Endothelial cell of umbilical vein (primary cell): Measurements from ENCODE around the gene DPH2. TPM values are rescaled to one million over a fixed set of nuclear protein-coding genes. Genes with fewer than 3 reads are reported as not detected.

Source experiments
- BruUV-seq: library from RNA; stranded (reverse); fragments of 400-500 nt; replicated peaks from 2 replicates; lab custom pipeline; 2021; lab: Mats Ljungman, UMichigan
- CTCF ChIA-PET: fragments of 300-600, 350-600 bp; sonication (Branson Sonifier 250); formaldehyde crosslinking; loops from one replicate; lab custom pipeline; 2021; ENCODE audit warnings: antibody characterized with exemption, inconsistent platforms; lab: Charles Lee
- POLR2A ChIA-PET: fragments of 300-600, 350-600 bp; sonication (Branson Sonifier 250); formaldehyde crosslinking; loops from one replicate; lab custom pipeline; 2021; ENCODE audit warnings: antibody characterized with exemption, inconsistent platforms; lab: Charles Lee
- DNase-seq: peaks from one replicate; pipeline ENCODE4 v3.0.0-alpha.2; 2011; ENCODE audit warnings: low read depth, low spot score
- FAIRE-seq: peaks from 2 replicates; lab custom pipeline; 2011; peaks lifted over from hg19 to GRCh38; lab: Jason Lieb, UNC
- H2AFZ ChIP-seq: 2 replicates; pipeline ENCODE4 v1.6.0; 2012; ENCODE audit warnings: low read depth, low read length, control low read depth, inconsistent platforms
- H3K27ac ChIP-seq: 2 replicates; pipeline ENCODE4 v1.5.1; 2011; ENCODE audit warnings: low read depth, mild to moderate bottlenecking, control low read depth, low read length, moderate library complexity; ENCODE audit not compliant: insufficient read depth
- H3K27me3 ChIP-seq, 2 experiments: 2 replicates each; pipeline versions ENCODE4 v1.6.0 to v1.6.1; 2011; ENCODE audit warnings: low read length in 2 of 2, mixed read lengths in 1 of 2; ENCODE audit not compliant: control insufficient read depth in 2 of 2, insufficient read depth in 2 of 2
- H3K36me3 ChIP-seq, 2 experiments: 2 replicates in 1 of 2; 3 replicates in 1 of 2; pipeline ENCODE4 v1.5.1; 2011; ENCODE audit warnings: low read length in 2 of 2, mild to moderate bottlenecking in 1 of 2, moderate library complexity in 1 of 2; ENCODE audit not compliant: control insufficient read depth in 2 of 2, insufficient read depth in 2 of 2; ENCODE audit errors: extremely low read depth in 1 of 2
- H3K4me1 ChIP-seq: 3 replicates; pipeline ENCODE4 v1.5.1; 2011; ENCODE audit warnings: mild to moderate bottlenecking, low read length; ENCODE audit not compliant: control insufficient read depth, insufficient read depth; ENCODE audit errors: extremely low read depth
- H3K4me2 ChIP-seq: 2 replicates; pipeline ENCODE4 v1.6.1; 2011; ENCODE audit warnings: low read length, control low read depth, mixed read lengths; ENCODE audit not compliant: insufficient read depth
- H3K4me3 ChIP-seq, 3 experiments: fragments of 200-600 bp in 1 of 3; sonication (generic), shearing (Covaris generic) in 1 of 3; replicated peaks in 1 of 3; 2 replicates each; pipeline ENCODE4 v1.5.1; 2011 to 2016; ENCODE audit warnings: control low read depth in 3 of 3, low read length in 3 of 3, mild to moderate bottlenecking in 2 of 3, inconsistent platforms in 1 of 3, low read depth in 1 of 3, moderate library complexity in 1 of 3; ENCODE audit not compliant: insufficient read depth in 1 of 3
- H3K79me2 ChIP-seq: 2 replicates; pipeline ENCODE4 v1.6.0; 2012; ENCODE audit warnings: low read length, inconsistent platforms; ENCODE audit not compliant: control insufficient read depth, insufficient read depth
- H3K9ac ChIP-seq: replicated peaks from 2 replicates; pipeline ENCODE3; 2011; ENCODE audit warnings: low read length, control low read depth; ENCODE audit not compliant: insufficient read depth; ENCODE audit errors: extremely low read depth
- H3K9me1 ChIP-seq: replicated peaks from 3 replicates; pipeline ENCODE4 v1.6.0; 2011; ENCODE audit warnings: mild to moderate bottlenecking, low read length; ENCODE audit not compliant: control insufficient read depth, insufficient read depth; ENCODE audit errors: extremely low read depth
- H3K9me3 ChIP-seq: replicated peaks from 2 replicates; pipeline ENCODE4 v1.5.1; 2012; ENCODE audit warnings: low read length, inconsistent platforms; ENCODE audit not compliant: control insufficient read depth, insufficient read depth
- H4K20me1 ChIP-seq: replicated peaks from 2 replicates; pipeline ENCODE3; 2011; ENCODE audit warnings: mild to moderate bottlenecking, low read length; ENCODE audit not compliant: control insufficient read depth, insufficient read depth; ENCODE audit errors: extremely low read depth
- CTCF ChIP-seq, 2 donors: IDR thresholded peaks; 1 replicate in 1 of 2; 2 replicates in 1 of 2; pipeline ENCODE4 v1.5.1; 2011; ENCODE audit warnings: low read length in 2 of 2, mild to moderate bottlenecking in 2 of 2, moderate library complexity in 2 of 2, control low read depth in 1 of 2, inconsistent platforms in 1 of 2, low read depth in 1 of 2; ENCODE audit not compliant: insufficient read depth in 1 of 2; ENCODE audit errors: extremely low read depth in 1 of 2
- EZH2 ChIP-seq: IDR thresholded peaks from 2 replicates; pipeline ENCODE4 v1.6.1; 2012; ENCODE audit warnings: borderline replicate concordance, low read depth, mild to moderate bottlenecking, moderate library complexity, low read length, inconsistent platforms; ENCODE audit not compliant: severe bottlenecking
- FOS ChIP-seq: IDR thresholded peaks from 2 replicates; pipeline ENCODE4 v1.6.1; 2011; ENCODE audit warnings: mild to moderate bottlenecking, low read length, moderate library complexity, borderline replicate concordance; ENCODE audit not compliant: insufficient read depth
- GATA2 ChIP-seq: IDR thresholded peaks from 2 replicates; pipeline ENCODE4 v1.7.0; 2011; ENCODE audit warnings: low read depth, mild to moderate bottlenecking, moderate library complexity, mixed read lengths, low read length; ENCODE audit not compliant: insufficient read length, insufficient read depth
- JUN ChIP-seq: IDR thresholded peaks from 2 replicates; pipeline ENCODE4 v1.6.1; 2011; ENCODE audit warnings: borderline replicate concordance, low read depth; ENCODE audit not compliant: insufficient read length, insufficient read depth
- MAX ChIP-seq: IDR thresholded peaks from 2 replicates; pipeline ENCODE4 v1.6.1; 2011; ENCODE audit not compliant: insufficient read depth, insufficient read length
- MYC ChIP-seq: IDR thresholded peaks from one replicate; pipeline ENCODE4 v1.6.1; 2011; ENCODE audit warnings: mild to moderate bottlenecking, low read depth, low read length
- POLR2A ChIP-seq: IDR thresholded peaks from 2 replicates; pipeline ENCODE4 v1.6.1; 2012; ENCODE audit warnings: low read depth, mild to moderate bottlenecking, control low read depth, low read length
- POLR2AphosphoS5 ChIP-seq: IDR thresholded peaks from 2 replicates; pipeline ENCODE4 v1.6.1; 2012; ENCODE audit warnings: low read depth, mild to moderate bottlenecking, control low read depth, low read length, moderate library complexity; ENCODE audit not compliant: insufficient read depth
- dilution Hi-C: fragments of 300-500 bp; cut with MboI; formaldehyde crosslinking; loops from one replicate; pipeline ENCODE4 v1.15.0; 2019; ENCODE audit warnings: low sequenced_read_pairs; ENCODE audit not compliant: extremely low pct_ligation_motif_present
- intact Hi-C: fragments of 100-400 bp; cut with micrococcal nuclease; formaldehyde crosslinking; loops from one replicate; pipeline ENCODE4 v1.10.0; 2022
- polyA plus RNA-seq, 4 experiments: library from polyadenylated mRNA; depleted of rRNA in 3 of 4; stranded (reverse) in 3 of 4; unstranded in 1 of 4; fragments of >200 nt; gene quantifications; 2 replicates each; pipeline versions ENCODE4 v1.2.1 to v1.2.3, GENCODE V29; 2011 to 2012; ENCODE audit warnings: missing spikeins in 1 of 4
- total RNA-seq: library from RNA; stranded (reverse); gene quantifications from 2 replicates; pipeline ENCODE4 v1.2.3, GENCODE V29; 2021

The DPH2 gene
- total and polyA plus RNA-seq, 2 donors (not counting 3 experiments of a cell fraction or from before 2014, with no cell fraction given) = 28.1 to 59.1 TPM

GRCh38 chr1:44016890-44017400, 47.1 kb downstream of the DPH2 start:
- no peak overlapping the region for H3K4me3 ChIP-seq
- no peaks in the 10 kb centered on the region for H3K9me3 ChIP-seq
- CTCF ChIA-PET = interaction anchor here (1.3 kb wide), 1 partner anchor 12 kb away, joined by 3 read pairs; no protein-coding TSS in a partner anchor
- FAIRE-seq (no peak), DNase-seq (no peak)
- no TSS peak for BruUV-seq
- H3K27ac ChIP-seq = no peak overlapping the region
- H3K36me3 ChIP-seq = no peaks in the 10 kb centered on the region
- no peak overlapping the region for H2AFZ ChIP-seq
- no peaks in the 10 kb centered on the region for H3K4me1 ChIP-seq
- no peak overlapping the region for H3K4me2 ChIP-seq
- H4K20me1 ChIP-seq = no peaks in the 10 kb centered on the region
- dilution Hi-C loops (no loop called here), intact Hi-C loops (no loop called here)
- H3K9ac ChIP-seq = no peak overlapping the region
- peaks cover 0 to 4% of the 10 kb centered on the region in 2 experiments for H3K27me3 ChIP-seq
- no peaks in the 10 kb centered on the region for H3K79me2 ChIP-seq
- H3K9me1 ChIP-seq = no peaks in the 10 kb centered on the region
- no peak for TF ChIP-seq MYC
- TF ChIP-seq CTCF (IDR thresholded peaks at IDR 0.05; ENCODE audit: extremely low read depth in 1 of 2, insufficient read depth in 1 of 2, low read depth in 1 of 2, low read length in 2 of 2) = no peak
- no peak for TF ChIP-seq POLR2A
- TF ChIP-seq EZH2 = no peak
- TF ChIP-seq MAX = no peak
- no peak for TF ChIP-seq GATA2
- no peak for TF ChIP-seq FOS
- TF ChIP-seq JUN = no peak
- no peak for TF ChIP-seq POLR2AphosphoS5
- POLR2A ChIA-PET = interaction anchor here (0.5 kb wide), 1 partner anchor 355 kb away, joined by 3 read pairs; no protein-coding TSS in a partner anchor
